Head of caudate nucleus (tissue), 42 donors: ENCODE data around the gene SRP68.

Source experiments
- DNase-seq, 42 donors: peaks; one replicate each; pipeline versions ENCODE4 v3.0.0 to v3.0.0-alpha.2; 2020 to 2021; ENCODE audit warnings: mixed read lengths in 7 of 42
- intact Hi-C: fragments of 100-400 bp; cut with DNase I; formaldehyde crosslinking; loops from one replicate; pipeline ENCODE4 v1.15.0; 2022

Gene SRP68

GRCh38 chr17:76032073-76032779, 40.1 kb downstream of the SRP68 start:
- intact Hi-C loops = no loop called here
- peak in 10 of 42 donors; percentile 6 to 44 (median 18) for DNase-seq

GRCh38 chr17:76027159-76027839, 45.0 kb downstream of the SRP68 start, which contains the start of gene EVPL:
TSS of gene EVPL (minus strand) at chr17:76027306. CDS start at chr17:76027198, 108 bp downstream.
- no peak for DNase-seq
- intact Hi-C loops = no loop called here

- DNase-seq = no peak
- intact Hi-C loops = no loop called here
Measured at GRCh38 chr17:76026714-76027158, 45.6 kb downstream of the SRP68 start.

- intact Hi-C loops = no loop called here
- DNase-seq = no peak
Measured at GRCh38 chr17:76025294-76025693, 47.0 kb downstream of the SRP68 start.

- intact Hi-C loops = no loop called here
- no peak for DNase-seq
Measured at GRCh38 chr17:76024353-76024752, 48.0 kb downstream of the SRP68 start.

GRCh38 chr17:76023900-76024237, 48.4 kb downstream of the SRP68 start:
- intact Hi-C loops = no loop called here
- DNase-seq = no peak

GRCh38 chr17:76022973-76023899, 49.1 kb downstream of the SRP68 start:
- intact Hi-C loops = no loop called here
- no peak for DNase-seq

- intact Hi-C loops = no loop called here
- no peak for DNase-seq
Measured at GRCh38 chr17:76022285-76022684, 50.0 kb downstream of the SRP68 start.

- DNase-seq = no peak
- intact Hi-C loops = loop anchor here (10.0 kb wide), 1 partner anchor 275 kb away; no protein-coding TSS in a partner anchor
Measured at GRCh38 chr17:76019833-76020467, 52.4 kb downstream of the SRP68 start.

GRCh38 chr17:76018801-76019200, 53.5 kb downstream of the SRP68 start:
- DNase-seq = no peak
- intact Hi-C loops = loop anchor here (10.0 kb wide), 1 partner anchor 276 kb away; no protein-coding TSS in a partner anchor

- intact Hi-C loops = loop anchor here (10.0 kb wide), 1 partner anchor 276 kb away; no protein-coding TSS in a partner anchor
- DNase-seq = no peak
Measured at GRCh38 chr17:76018340-76018680, 54.0 kb downstream of the SRP68 start.

GRCh38 chr17:76017481-76018339, 54.6 kb downstream of the SRP68 start:
- no peak for DNase-seq
- intact Hi-C loops = loop anchor here (10.0 kb wide), 1 partner anchor 277 kb away; no protein-coding TSS in a partner anchor

GRCh38 chr17:76014925-76015261, 57.4 kb downstream of the SRP68 start:
- no peak for DNase-seq
- intact Hi-C loops = loop anchor here (10.0 kb wide), 1 partner anchor 280 kb away; no protein-coding TSS in a partner anchor

- peak; percentile 26 to 85 (median 68) for DNase-seq
Measured at GRCh38 chr17:76014100-76014924, 58.0 kb downstream of the SRP68 start.

GRCh38 chr17:76013377-76013932, 58.9 kb downstream of the SRP68 start:
- DNase-seq = no peak

More at GRCh38 chr17:76014100-76014924, 58.0 kb downstream of the SRP68 start:
- intact Hi-C loops = loop anchor here (10.0 kb wide), 1 partner anchor 280 kb away; no protein-coding TSS in a partner anchor

GRCh38 chr17:76011951-76012350, 60.4 kb downstream of the SRP68 start:
- DNase-seq = no peak
- intact Hi-C loops = loop anchor here (10.0 kb wide), 1 partner anchor 283 kb away; no protein-coding TSS in a partner anchor

More at GRCh38 chr17:76013377-76013932, 58.9 kb downstream of the SRP68 start:
- intact Hi-C loops = loop anchor here (10.0 kb wide), 1 partner anchor 281 kb away; no protein-coding TSS in a partner anchor
